Keratinocyte (primary cell): Measurements from ENCODE around the gene ANXA2R. TPM values are rescaled to one million over a fixed set of nuclear protein-coding genes. Genes with fewer than 3 reads are reported as not detected.

Experiments
- DNase-seq: peaks from one replicate; pipeline ENCODE4 v3.0.0-alpha.2; 2011; ENCODE audit warnings: low read depth, missing footprints, low spot score
- FAIRE-seq: peaks from 2 replicates; lab custom pipeline; 2011; peaks lifted over from hg19 to GRCh38; lab: Jason Lieb, UNC
- H2AFZ ChIP-seq: 2 replicates; pipeline ENCODE4 v1.6.0; 2012; ENCODE audit warnings: low read length, control low read depth, inconsistent platforms; ENCODE audit not compliant: control insufficient read depth
- H3K27ac ChIP-seq: 2 replicates; pipeline ENCODE4 v1.5.1; 2011; ENCODE audit warnings: low read length; ENCODE audit not compliant: control insufficient read depth, insufficient read depth
- H3K27me3 ChIP-seq: 3 replicates; pipeline ENCODE4 v1.6.0; 2011; ENCODE audit warnings: low read length; ENCODE audit not compliant: control insufficient read depth, insufficient read depth; ENCODE audit errors: extremely low read depth
- H3K36me3 ChIP-seq, 2 experiments: 2 replicates in 1 of 2; 3 replicates in 1 of 2; pipeline ENCODE4 v1.5.1; 2011; ENCODE audit warnings: low read length in 2 of 2, mild to moderate bottlenecking in 1 of 2; ENCODE audit not compliant: control insufficient read depth in 2 of 2, insufficient read depth in 2 of 2; ENCODE audit errors: extremely low read depth in 1 of 2
- H3K4me1 ChIP-seq: 3 replicates; pipeline ENCODE4 v1.5.1; 2011; ENCODE audit warnings: low read length; ENCODE audit not compliant: control insufficient read depth, insufficient read depth; ENCODE audit errors: extremely low read depth
- H3K4me2 ChIP-seq: 3 replicates; pipeline ENCODE4 v1.6.0; 2011; ENCODE audit warnings: low read depth, low read length; ENCODE audit not compliant: control insufficient read depth, insufficient read depth; ENCODE audit errors: extremely low read depth
- H3K4me3 ChIP-seq, 3 experiments: fragments of 200-600 bp in 1 of 3; sonication (generic) in 1 of 3; 2 replicates in 2 of 3; 3 replicates in 1 of 3; pipeline ENCODE4 v1.5.1; 2011 to 2016; ENCODE audit warnings: low read length in 3 of 3, mild to moderate bottlenecking in 3 of 3, control low read depth in 2 of 3, inconsistent platforms in 1 of 3, low read depth in 1 of 3, mixed read lengths in 1 of 3, mixed run types in 1 of 3, moderate library complexity in 1 of 3; ENCODE audit not compliant: control insufficient read depth in 2 of 3, insufficient read depth in 2 of 3; ENCODE audit errors: extremely low read depth in 1 of 3
- H3K79me2 ChIP-seq: 2 replicates; pipeline ENCODE4 v1.6.0; 2012; ENCODE audit warnings: low read length; ENCODE audit not compliant: control insufficient read depth, insufficient read depth
- H3K9ac ChIP-seq: 3 replicates; pipeline ENCODE4 v1.6.0; 2011; ENCODE audit warnings: low read length; ENCODE audit not compliant: control insufficient read depth, insufficient read depth; ENCODE audit errors: extremely low read depth
- H3K9me1 ChIP-seq: 3 replicates; pipeline ENCODE4 v1.6.0; 2011; ENCODE audit warnings: low read length; ENCODE audit not compliant: control insufficient read depth, insufficient read depth; ENCODE audit errors: extremely low read depth
- H3K9me3 ChIP-seq: 2 replicates; pipeline ENCODE4 v1.5.1; 2012; ENCODE audit warnings: low read depth, low read length; ENCODE audit not compliant: control insufficient read depth
- H4K20me1 ChIP-seq: 3 replicates; pipeline ENCODE4 v1.6.0; 2011; ENCODE audit warnings: low read length; ENCODE audit not compliant: control insufficient read depth, insufficient read depth; ENCODE audit errors: extremely low read depth
- EZH2 ChIP-seq: IDR thresholded peaks from one replicate; pipeline ENCODE4 v1.6.1; 2012; ENCODE audit warnings: inconsistent platforms, mild to moderate bottlenecking, low read length, moderate library complexity
- dilution Hi-C: fragments of 300-500 bp; cut with MboI; formaldehyde crosslinking; loops from one replicate; pipeline ENCODE4 v1.7.0; 2020; ENCODE audit warnings: low sequenced_read_pairs; ENCODE audit not compliant: extremely low pct_ligation_motif_present
- polyA plus RNA-seq, 5 experiments: library from polyadenylated mRNA; depleted of rRNA in 3 of 5; stranded (reverse) in 3 of 5; stranded (forward) in 1 of 5; unstranded in 1 of 5; fragments of >200 nt; gene quantifications; 1 replicate in 1 of 5; 2 replicates in 3 of 5; 3 replicates in 1 of 5; pipeline versions ENCODE4 v1.2.1 to v1.2.3, GENCODE V29; 2011 to 2012; ENCODE audit warnings: missing spikeins in 2 of 5, low read depth in 1 of 5, low replicate concordance in 1 of 5
- TF ChIP-seq, protein P1 (sequence below), 3 experiments: IDR thresholded peaks in 1 of 3; conservative IDR thresholded peaks in 1 of 3; optimal IDR thresholded peaks in 1 of 3; 2 replicates in 2 of 3; 3 replicates in 1 of 3; pipeline versions ENCODE3 to v1.5.1; 2011; ENCODE audit warnings: low read length in 3 of 3, mild to moderate bottlenecking in 3 of 3, moderate library complexity in 2 of 3, control low read depth in 1 of 3, inconsistent platforms in 1 of 3; ENCODE audit not compliant: insufficient read depth in 2 of 3; ENCODE audit errors: extremely low read depth in 1 of 3

ANXA2R gene
- polyA plus RNA-seq, 1 donor (not counting 4 experiments of a cell fraction or from before 2014, with no cell fraction given) = 0.17 TPM

DNA sequence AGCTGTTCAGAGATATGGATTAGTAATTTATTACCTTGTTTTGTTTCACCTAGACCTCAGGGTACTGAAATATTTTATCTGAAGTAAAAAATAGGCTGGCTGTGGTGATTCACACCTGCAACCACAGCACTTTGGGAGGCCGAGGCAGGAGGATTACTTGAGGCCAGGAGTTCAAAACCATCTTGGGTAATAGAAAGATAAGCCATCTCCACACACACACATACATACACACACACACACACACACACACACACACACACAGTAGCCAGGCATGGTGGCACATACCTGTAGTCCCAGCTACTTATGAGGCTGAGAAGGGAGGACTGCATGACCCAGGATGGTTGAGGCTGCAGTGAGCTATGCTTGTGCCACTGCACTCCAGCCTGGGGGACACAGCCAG lies 3.7 kb downstream of the ANXA2R start:
- no peak overlapping the region for H3K27ac ChIP-seq
- H3K9me1 ChIP-seq = no peaks in the 10 kb centered on the region
- DNase-seq (no peak), FAIRE-seq (no peak)
- no peak overlapping the region for H3K4me2 ChIP-seq
- dilution Hi-C loops = no loop called here
- no peak overlapping the region for H3K4me3 ChIP-seq
- TF ChIP-seq, protein P1, sequence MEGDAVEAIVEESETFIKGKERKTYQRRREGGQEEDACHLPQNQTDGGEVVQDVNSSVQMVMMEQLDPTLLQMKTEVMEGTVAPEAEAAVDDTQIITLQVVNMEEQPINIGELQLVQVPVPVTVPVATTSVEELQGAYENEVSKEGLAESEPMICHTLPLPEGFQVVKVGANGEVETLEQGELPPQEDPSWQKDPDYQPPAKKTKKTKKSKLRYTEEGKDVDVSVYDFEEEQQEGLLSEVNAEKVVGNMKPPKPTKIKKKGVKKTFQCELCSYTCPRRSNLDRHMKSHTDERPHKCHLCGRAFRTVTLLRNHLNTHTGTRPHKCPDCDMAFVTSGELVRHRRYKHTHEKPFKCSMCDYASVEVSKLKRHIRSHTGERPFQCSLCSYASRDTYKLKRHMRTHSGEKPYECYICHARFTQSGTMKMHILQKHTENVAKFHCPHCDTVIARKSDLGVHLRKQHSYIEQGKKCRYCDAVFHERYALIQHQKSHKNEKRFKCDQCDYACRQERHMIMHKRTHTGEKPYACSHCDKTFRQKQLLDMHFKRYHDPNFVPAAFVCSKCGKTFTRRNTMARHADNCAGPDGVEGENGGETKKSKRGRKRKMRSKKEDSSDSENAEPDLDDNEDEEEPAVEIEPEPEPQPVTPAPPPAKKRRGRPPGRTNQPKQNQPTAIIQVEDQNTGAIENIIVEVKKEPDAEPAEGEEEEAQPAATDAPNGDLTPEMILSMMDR (optimal IDR thresholded peaks at IDR 0.05 in 1 of 3, IDR thresholded peaks at IDR 0.05 in 1 of 3, conservative IDR thresholded peaks at IDR 0.05 in 1 of 3; ENCODE audit: extremely low read depth in 1 of 3, insufficient read depth in 2 of 3, low read length in 3 of 3) = no peak
- TF ChIP-seq EZH2 = no peak
- no peaks in the 10 kb centered on the region for H3K9me3 ChIP-seq
- H3K27me3 ChIP-seq = no peaks in the 10 kb centered on the region
- peaks cover 0 to 2% of the 10 kb centered on the region in 2 experiments for H3K36me3 ChIP-seq
- H3K9ac ChIP-seq = no peak overlapping the region
- peaks cover 6% of the 10 kb centered on the region for H3K79me2 ChIP-seq
- H4K20me1 ChIP-seq = no peaks in the 10 kb centered on the region
- H3K4me1 ChIP-seq = peaks cover 24% of the 10 kb centered on the region
- no peak overlapping the region for H2AFZ ChIP-seq

DNA sequence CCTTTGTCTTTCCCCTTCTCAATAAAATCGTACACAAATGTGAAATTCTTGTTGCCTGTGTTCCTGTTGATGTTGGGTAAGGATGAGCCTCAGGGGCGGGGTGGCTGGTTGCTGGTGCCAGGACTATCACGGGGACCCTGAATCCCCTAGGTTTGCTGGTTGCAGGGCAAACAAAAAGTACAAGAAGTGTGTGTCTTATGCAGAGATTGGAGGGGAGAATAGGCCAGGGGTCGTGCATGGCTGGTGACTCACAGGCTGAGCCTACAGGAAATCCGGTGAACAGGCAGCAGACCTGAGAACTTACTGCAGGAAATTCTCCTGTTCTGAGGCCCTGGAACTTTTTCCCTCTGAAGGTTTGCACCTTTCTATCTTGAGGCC lies 5.5 kb downstream of the ANXA2R start:
- Histone ChIP-seq H2AFZ (no peak overlapping the region), H3K9me1 (no peaks in the 10 kb centered on the region), H3K9me3 (no peaks in the 10 kb centered on the region), H3K27me3 (no peaks in the 10 kb centered on the region), H3K27ac (no peak overlapping the region), H3K36me3 (peaks cover 0 to 2% of the 10 kb centered on the region in 2 experiments), H3K79me2 (peaks cover 6% of the 10 kb centered on the region), H4K20me1 (no peaks in the 10 kb centered on the region), H3K4me3 (no peak overlapping the region), H3K4me1 (peaks cover 18% of the 10 kb centered on the region), H3K4me2 (no peak overlapping the region), H3K9ac (no peak overlapping the region)
- TF ChIP-seq, protein P1 (optimal IDR thresholded peaks at IDR 0.05 in 1 of 3, IDR thresholded peaks at IDR 0.05 in 1 of 3, conservative IDR thresholded peaks at IDR 0.05 in 1 of 3; ENCODE audit: extremely low read depth in 1 of 3, insufficient read depth in 2 of 3, low read length in 3 of 3) = no peak
- TF ChIP-seq EZH2 = no peak
- DNase-seq = no peak
- dilution Hi-C loops = no loop called here
- FAIRE-seq = no peak
